ENCODE data around the gene PLP2.

- no peak for TF ChIP-seq POLR2AphosphoS5 (IDR thresholded peaks at IDR 0.05)
- no peak for TF ChIP-seq CTCF (IDR thresholded peaks at IDR 0.05 in 8 of 11, conservative IDR thresholded peaks at IDR 0.05 in 3 of 11)
- no peak for TF ChIP-seq POLR2A (IDR thresholded peaks at IDR 0.05)
Observed at GRCh38 chrX:49183701-49184281, 12.1 kb downstream of the PLP2 start.

Measured in spleen (tissue), 7 donors.